ENCODE measurements around the gene BCL10. TPM values are rescaled to one million over a fixed set of nuclear protein-coding genes. Genes with fewer than 3 reads are reported as not detected.

BCL10 gene
- total RNA-seq, 1 donor from 2014 or later = 31.3 TPM

GRCh38 chr1:85297538-85297854 lies 21.1 kb upstream of the BCL10 start:
- no peak for TF ChIP-seq CTCF (IDR thresholded peaks at IDR 0.05; ENCODE audit: insufficient read depth, low read length, severe bottlenecking)
- H3K27me3 ChIP-seq (ENCODE audit: control insufficient read depth, insufficient read depth, low read length) = no peaks in the 10 kb centered on the region
- H3K36me3 ChIP-seq (ENCODE audit: control insufficient read depth, insufficient read depth, low read length) = no peaks in the 10 kb centered on the region
- DNase-seq (ENCODE audit: low read depth) (no peak), FAIRE-seq (no peak)
- no peak overlapping the region for H3K4me3 ChIP-seq (ENCODE audit: low read depth, low read length)

- no peak for FAIRE-seq
- Histone ChIP-seq H3K27me3 (ENCODE audit: control insufficient read depth, insufficient read depth, low read length) (no peaks in the 10 kb centered on the region), H3K4me3 (ENCODE audit: low read depth, low read length) (no peak overlapping the region), H3K36me3 (ENCODE audit: control insufficient read depth, insufficient read depth, low read length) (no peaks in the 10 kb centered on the region)
- no peak for TF ChIP-seq CTCF (IDR thresholded peaks at IDR 0.05; ENCODE audit: insufficient read depth, low read length, severe bottlenecking)
- peak; percentile 80 for DNase-seq (ENCODE audit: low read depth)
Observed at GRCh38 chr1:85296980-85297379, 20.5 kb upstream of the BCL10 start.

GRCh38 chr1:85295654-85296053 lies 19.2 kb upstream of the BCL10 start:
- no peak for TF ChIP-seq CTCF (IDR thresholded peaks at IDR 0.05; ENCODE audit: insufficient read depth, low read length, severe bottlenecking)
- Histone ChIP-seq H3K4me3 (ENCODE audit: low read depth, low read length) (no peak overlapping the region), H3K27me3 (ENCODE audit: control insufficient read depth, insufficient read depth, low read length) (no peaks in the 10 kb centered on the region), H3K36me3 (ENCODE audit: control insufficient read depth, insufficient read depth, low read length) (no peaks in the 10 kb centered on the region)
- DNase-seq (ENCODE audit: low read depth) (no peak), FAIRE-seq (no peak)

GRCh38 chr1:85295006-85295431 lies 18.6 kb upstream of the BCL10 start:
- Histone ChIP-seq H3K27me3 (ENCODE audit: control insufficient read depth, insufficient read depth, low read length) (no peaks in the 10 kb centered on the region), H3K36me3 (ENCODE audit: control insufficient read depth, insufficient read depth, low read length) (no peaks in the 10 kb centered on the region), H3K4me3 (ENCODE audit: low read depth, low read length) (no peak overlapping the region)
- FAIRE-seq (no peak), DNase-seq (ENCODE audit: low read depth) (peak; percentile 98)
- TF ChIP-seq CTCF (IDR thresholded peaks at IDR 0.05; ENCODE audit: insufficient read depth, low read length, severe bottlenecking) = no peak

- H3K36me3 ChIP-seq (ENCODE audit: control insufficient read depth, insufficient read depth, low read length) = no peaks in the 10 kb centered on the region
- no peak overlapping the region for H3K4me3 ChIP-seq (ENCODE audit: low read depth, low read length)
- peak; percentile 27 for DNase-seq (ENCODE audit: low read depth)
- no peaks in the 10 kb centered on the region for H3K27me3 ChIP-seq (ENCODE audit: control insufficient read depth, insufficient read depth, low read length)
- no peak for TF ChIP-seq CTCF (IDR thresholded peaks at IDR 0.05; ENCODE audit: insufficient read depth, low read length, severe bottlenecking)
- FAIRE-seq = no peak
Observed at GRCh38 chr1:85290826-85291225, 14.4 kb upstream of the BCL10 start.

- Histone ChIP-seq H3K36me3 (ENCODE audit: control insufficient read depth, insufficient read depth, low read length) (no peaks in the 10 kb centered on the region), H3K27me3 (ENCODE audit: control insufficient read depth, insufficient read depth, low read length) (no peaks in the 10 kb centered on the region), H3K4me3 (ENCODE audit: low read depth, low read length) (no peak overlapping the region)
- TF ChIP-seq CTCF (IDR thresholded peaks at IDR 0.05; ENCODE audit: insufficient read depth, low read length, severe bottlenecking) = no peak
- DNase-seq (ENCODE audit: low read depth) = peak; percentile 73
- FAIRE-seq = no peak
Observed at GRCh38 chr1:85289848-85290335, 13.5 kb upstream of the BCL10 start.
